GM12878 (cell line): ENCODE measurements around the gene PLVAP. TPM values are rescaled to one million over a fixed set of nuclear protein-coding genes. Genes with fewer than 3 reads are reported as not detected.

Experiments
- ATF3 ChIP-seq: IDR thresholded peaks from 2 replicates; pipeline ENCODE4 v1.6.1; 2011; ENCODE audit warnings: low read depth, mild to moderate bottlenecking, low read length, moderate library complexity, borderline replicate concordance; ENCODE audit errors: extremely low read depth
- ATF7 ChIP-seq: fragments of 450-650 bp; IDR thresholded peaks from 2 replicates; pipeline ENCODE4 v1.6.1; 2016; ENCODE audit warnings: low read depth, mild to moderate bottlenecking
- BACH1 ChIP-seq: fragments of 450-650 bp; IDR thresholded peaks from 2 replicates; pipeline ENCODE4 v1.6.1; 2017; ENCODE audit warnings: mild to moderate bottlenecking, borderline replicate concordance
- BCL11A ChIP-seq: IDR thresholded peaks from 2 replicates; pipeline ENCODE4 v1.6.1; 2011; ENCODE audit warnings: low read depth, low read length
- BCLAF1 ChIP-seq: fragments of 450-650 bp; IDR thresholded peaks from 2 replicates; pipeline ENCODE4 v1.6.1; 2017; ENCODE audit warnings: antibody characterized with exemption, mild to moderate bottlenecking, moderate library complexity
- CHD2 ChIP-seq: IDR thresholded peaks from 2 replicates; pipeline ENCODE4 v1.6.1; 2011; ENCODE audit warnings: low read depth, low read length, improper control_type of control experiment, borderline replicate concordance
- LARP7 ChIP-seq: fragments of 450-650 bp; IDR thresholded peaks from 2 replicates; pipeline ENCODE4 v1.6.1; 2017; ENCODE audit warnings: mild to moderate bottlenecking
- NBN ChIP-seq: fragments of 450-650 bp; IDR thresholded peaks from 2 replicates; pipeline ENCODE4 v1.6.1; 2016
- NR2F1 ChIP-seq: fragments of 450-650 bp; conservative IDR thresholded peaks from 2 replicates; pipeline ENCODE4 v1.6.1; 2017; ENCODE audit warnings: mild to moderate bottlenecking
- PAX8 ChIP-seq: fragments of 450-650 bp; IDR thresholded peaks from 2 replicates; pipeline ENCODE4 v1.6.1; 2017; ENCODE audit warnings: mild to moderate bottlenecking, moderate library complexity
- POLR2AphosphoS5 ChIP-seq: IDR thresholded peaks from 2 replicates; pipeline ENCODE4 v1.6.1; 2011; ENCODE audit warnings: mild to moderate bottlenecking, low read length, inconsistent platforms
- RAD51 ChIP-seq: fragments of 450-650 bp; IDR thresholded peaks from 2 replicates; pipeline ENCODE4 v1.6.1; 2016; ENCODE audit warnings: moderate library complexity, mild to moderate bottlenecking, inconsistent platforms
- RBBP5 ChIP-seq: fragments of 200-600 bp; sonication (generic); conservative IDR thresholded peaks from 2 replicates; pipeline ENCODE4 v1.6.1; 2016
- SIX5 ChIP-seq: IDR thresholded peaks from 2 replicates; pipeline ENCODE4 v1.6.1; 2011; ENCODE audit warnings: mild to moderate bottlenecking, low read depth, low read length, moderate library complexity; ENCODE audit not compliant: severe bottlenecking
- TCF7 ChIP-seq: IDR thresholded peaks from 2 replicates; pipeline ENCODE4 v1.6.1; 2014; ENCODE audit warnings: antibody characterized with exemption, borderline replicate concordance
- USF1 ChIP-seq: IDR thresholded peaks from 2 replicates; pipeline ENCODE4 v1.6.1; 2011; ENCODE audit warnings: borderline replicate concordance, low read depth, mild to moderate bottlenecking, moderate library complexity, mixed read lengths, low read length; ENCODE audit not compliant: insufficient read depth; ENCODE audit errors: extremely low read length
- ZBTB11 ChIP-seq: fragments of 450-650 bp; formaldehyde crosslinking; IDR thresholded peaks from 2 replicates; pipeline ENCODE4 v1.5.0; 2022; ENCODE audit warnings: mild to moderate bottlenecking, missing genetic modification characterization
- ZBTB4 ChIP-seq: fragments of 450-650 bp; formaldehyde crosslinking; IDR thresholded peaks from 2 replicates; pipeline ENCODE4 v1.4.0; 2022; ENCODE audit warnings: mild to moderate bottlenecking, moderate library complexity
- ZNF384 ChIP-seq: IDR thresholded peaks from 2 replicates; pipeline ENCODE4 v1.6.1; 2012; ENCODE audit warnings: low read depth, mild to moderate bottlenecking, low read length, improper control_type of control experiment, borderline replicate concordance
- polyA plus RNA-seq, 11 experiments: library from polyadenylated mRNA; depleted of rRNA in 4 of 11; unstranded in 6 of 11; stranded (reverse) in 5 of 11; fragments of >200 nt; fragmentation: Nextera tagmentation in 4 of 11; fragmentation: Illumina TruSeq in 1 of 11; extraction: Ambion mirVana in 4 of 11; extraction: Trizol in 1 of 11; gene quantifications; 1 replicate in 1 of 11; 2 replicates in 10 of 11; pipeline versions ENCODE4 v1.2.1 to v1.2.3, GENCODE V29; 2011 to 2016; ENCODE audit warnings: inconsistent platforms in 2 of 11, missing spikeins in 2 of 11, low read depth in 1 of 11
- total RNA-seq, 4 experiments: library from RNA; depleted of rRNA in 3 of 4; stranded (reverse); fragments of >200 nt in 3 of 4; fragmentation: Illumina TruSeq in 1 of 4; extraction: Trizol in 1 of 4; gene quantifications; 2 replicates each; pipeline versions ENCODE4 v1.2.1 to v1.2.3, GENCODE V29; 2013 to 2021

Gene PLVAP
- total and polyA plus RNA-seq, 10 of the 15 experiments (the other 5 are each of a cell fraction or from before 2014, with no cell fraction given), result 0.03 to 0.54 (median 0.06) TPM; not detected in 4

- TF ChIP-seq ZBTB4 (no peak), ATF7 (peak; percentile 62; the same call in 1 of the 2 replicates), LARP7 (peak; percentile 95), ATF3 (no peak), PAX8 (no peak), ZNF384 (no peak), ZBTB11 (CRISPR knock-in tag) (no peak), BACH1 (peak; percentile 84), POLR2AphosphoS5 (no peak), NBN (peak; percentile 90), RAD51 (no peak), CHD2 (0 out of 2 replicates have a peak, but pooled peaks have one; percentile 62), SIX5 (no peak), TCF7 (no peak), NR2F1 (peak; percentile 80), USF1 (no peak), BCLAF1 (no peak), BCL11A (0 out of 2 replicates have a peak, but pooled peaks have one; percentile 17), RBBP5 (no peak)
Measured at GRCh38 chr19:17334414-17335409, 42.4 kb downstream of the PLVAP start, which contains the start of gene ANO8 (continued).
